HL-60 (cell line): ENCODE measurements around the gene PCNX2.

Experiments used
- DNase-seq, 2 experiments: peaks; one replicate each; pipeline ENCODE4 v3.0.0-alpha.2; 2010 to 2020; ENCODE audit warnings: low read depth in 1 of 2, low spot score in 1 of 2
- H3K27ac ChIP-seq: fragments of 250-450 bp; sonication (Bioruptor Pico); replicated peaks from 2 replicates; pipeline ENCODE4 v1.5.1; 2020; ENCODE audit warnings: mild to moderate bottlenecking, moderate library complexity
- H3K27me3 ChIP-seq: fragments of 250-450 bp; sonication (Bioruptor Pico); 2 replicates; pipeline ENCODE4 v1.5.1; 2021; ENCODE audit warnings: mild to moderate bottlenecking, moderate library complexity; ENCODE audit not compliant: insufficient read depth, poor library complexity, severe bottlenecking
- H3K4me3 ChIP-seq: replicated peaks from 2 replicates; pipeline ENCODE4 v1.5.1; 2011; ENCODE audit warnings: mild to moderate bottlenecking, control low read depth, low read length; ENCODE audit not compliant: insufficient read depth
- CTCF ChIP-seq: IDR thresholded peaks from one replicate; pipeline ENCODE4 v1.5.1; 2011; ENCODE audit warnings: low read length, control low read depth, inconsistent platforms; ENCODE audit not compliant: insufficient read depth
- GABPA ChIP-seq: IDR thresholded peaks from 2 replicates; pipeline ENCODE4 v1.6.1; 2012; ENCODE audit warnings: low read depth
- POLR2AphosphoS5 ChIP-seq: IDR thresholded peaks from 2 replicates; pipeline ENCODE4 v1.6.1; 2012; ENCODE audit warnings: low read depth
- SPI1 ChIP-seq: IDR thresholded peaks from 2 replicates; pipeline ENCODE4 v1.6.1; 2012; ENCODE audit warnings: low read depth, mild to moderate bottlenecking, borderline replicate concordance
- TF ChIP-seq, protein P1 (sequence below): IDR thresholded peaks from 2 replicates; pipeline ENCODE4 v1.6.1; 2012; ENCODE audit warnings: low read depth; ENCODE audit not compliant: insufficient replicate concordance

PCNX2 gene

DNA sequence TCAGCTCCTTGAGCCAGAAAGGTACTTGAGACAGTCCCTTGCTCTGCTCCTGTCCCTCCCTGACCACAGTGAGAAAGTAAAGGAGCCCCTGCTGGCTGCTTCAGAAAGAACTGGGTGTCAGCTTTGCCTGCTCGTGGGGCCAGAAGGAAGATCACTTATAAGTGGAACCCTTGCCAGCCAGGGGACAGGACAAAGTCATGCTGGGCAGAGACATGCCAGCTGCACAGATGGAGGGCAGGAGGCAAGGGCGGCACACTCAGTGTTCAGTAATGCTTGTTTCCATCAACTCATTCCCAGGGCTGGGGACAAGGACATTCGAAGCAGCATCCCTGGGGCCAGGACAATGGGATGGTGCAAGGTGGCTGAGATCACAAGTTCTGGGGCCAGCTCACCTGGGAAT lies 303.3 kb downstream of the PCNX2 start:
- no peak for DNase-seq
- no peak overlapping the region for H3K4me3 ChIP-seq
- H3K27ac ChIP-seq = no peak overlapping the region
- TF ChIP-seq POLR2AphosphoS5 = no peak
- no peak for TF ChIP-seq GABPA
- no peak for TF ChIP-seq SPI1
- TF ChIP-seq, protein P1, sequence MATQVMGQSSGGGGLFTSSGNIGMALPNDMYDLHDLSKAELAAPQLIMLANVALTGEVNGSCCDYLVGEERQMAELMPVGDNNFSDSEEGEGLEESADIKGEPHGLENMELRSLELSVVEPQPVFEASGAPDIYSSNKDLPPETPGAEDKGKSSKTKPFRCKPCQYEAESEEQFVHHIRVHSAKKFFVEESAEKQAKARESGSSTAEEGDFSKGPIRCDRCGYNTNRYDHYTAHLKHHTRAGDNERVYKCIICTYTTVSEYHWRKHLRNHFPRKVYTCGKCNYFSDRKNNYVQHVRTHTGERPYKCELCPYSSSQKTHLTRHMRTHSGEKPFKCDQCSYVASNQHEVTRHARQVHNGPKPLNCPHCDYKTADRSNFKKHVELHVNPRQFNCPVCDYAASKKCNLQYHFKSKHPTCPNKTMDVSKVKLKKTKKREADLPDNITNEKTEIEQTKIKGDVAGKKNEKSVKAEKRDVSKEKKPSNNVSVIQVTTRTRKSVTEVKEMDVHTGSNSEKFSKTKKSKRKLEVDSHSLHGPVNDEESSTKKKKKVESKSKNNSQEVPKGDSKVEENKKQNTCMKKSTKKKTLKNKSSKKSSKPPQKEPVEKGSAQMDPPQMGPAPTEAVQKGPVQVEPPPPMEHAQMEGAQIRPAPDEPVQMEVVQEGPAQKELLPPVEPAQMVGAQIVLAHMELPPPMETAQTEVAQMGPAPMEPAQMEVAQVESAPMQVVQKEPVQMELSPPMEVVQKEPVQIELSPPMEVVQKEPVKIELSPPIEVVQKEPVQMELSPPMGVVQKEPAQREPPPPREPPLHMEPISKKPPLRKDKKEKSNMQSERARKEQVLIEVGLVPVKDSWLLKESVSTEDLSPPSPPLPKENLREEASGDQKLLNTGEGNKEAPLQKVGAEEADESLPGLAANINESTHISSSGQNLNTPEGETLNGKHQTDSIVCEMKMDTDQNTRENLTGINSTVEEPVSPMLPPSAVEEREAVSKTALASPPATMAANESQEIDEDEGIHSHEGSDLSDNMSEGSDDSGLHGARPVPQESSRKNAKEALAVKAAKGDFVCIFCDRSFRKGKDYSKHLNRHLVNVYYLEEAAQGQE = no peak
- TF ChIP-seq CTCF = no peak
- no peaks in the 10 kb centered on the region for H3K27me3 ChIP-seq

DNA sequence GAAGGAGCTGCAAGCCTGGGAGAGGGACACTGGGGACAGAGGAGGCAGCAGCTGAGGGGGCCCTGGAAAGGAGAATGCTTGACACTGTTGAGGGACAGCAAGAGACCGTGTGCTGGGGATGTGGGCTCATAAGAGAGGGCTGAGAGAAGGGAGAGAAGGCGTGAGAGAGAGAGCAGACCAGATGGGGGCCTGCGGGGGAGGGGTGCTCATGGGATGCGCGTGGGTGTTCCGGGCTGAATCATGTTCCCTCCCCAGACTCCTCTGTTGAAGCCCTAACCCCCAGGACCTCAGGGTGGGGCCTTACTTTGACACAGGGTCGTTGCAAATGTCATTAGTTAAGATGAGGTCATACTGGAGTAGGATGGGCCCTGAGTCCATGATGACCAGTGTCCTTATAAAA lies 304.3 kb downstream of the PCNX2 start:
- Histone ChIP-seq H3K27me3 (no peaks in the 10 kb centered on the region), H3K4me3 (no peak overlapping the region), H3K27ac (no peak overlapping the region)
- DNase-seq = no peak
- no peak for TF ChIP-seq GABPA
- no peak for TF ChIP-seq SPI1
- TF ChIP-seq CTCF = no peak
- TF ChIP-seq POLR2AphosphoS5 = no peak
- TF ChIP-seq, protein P1 = no peak

DNA sequence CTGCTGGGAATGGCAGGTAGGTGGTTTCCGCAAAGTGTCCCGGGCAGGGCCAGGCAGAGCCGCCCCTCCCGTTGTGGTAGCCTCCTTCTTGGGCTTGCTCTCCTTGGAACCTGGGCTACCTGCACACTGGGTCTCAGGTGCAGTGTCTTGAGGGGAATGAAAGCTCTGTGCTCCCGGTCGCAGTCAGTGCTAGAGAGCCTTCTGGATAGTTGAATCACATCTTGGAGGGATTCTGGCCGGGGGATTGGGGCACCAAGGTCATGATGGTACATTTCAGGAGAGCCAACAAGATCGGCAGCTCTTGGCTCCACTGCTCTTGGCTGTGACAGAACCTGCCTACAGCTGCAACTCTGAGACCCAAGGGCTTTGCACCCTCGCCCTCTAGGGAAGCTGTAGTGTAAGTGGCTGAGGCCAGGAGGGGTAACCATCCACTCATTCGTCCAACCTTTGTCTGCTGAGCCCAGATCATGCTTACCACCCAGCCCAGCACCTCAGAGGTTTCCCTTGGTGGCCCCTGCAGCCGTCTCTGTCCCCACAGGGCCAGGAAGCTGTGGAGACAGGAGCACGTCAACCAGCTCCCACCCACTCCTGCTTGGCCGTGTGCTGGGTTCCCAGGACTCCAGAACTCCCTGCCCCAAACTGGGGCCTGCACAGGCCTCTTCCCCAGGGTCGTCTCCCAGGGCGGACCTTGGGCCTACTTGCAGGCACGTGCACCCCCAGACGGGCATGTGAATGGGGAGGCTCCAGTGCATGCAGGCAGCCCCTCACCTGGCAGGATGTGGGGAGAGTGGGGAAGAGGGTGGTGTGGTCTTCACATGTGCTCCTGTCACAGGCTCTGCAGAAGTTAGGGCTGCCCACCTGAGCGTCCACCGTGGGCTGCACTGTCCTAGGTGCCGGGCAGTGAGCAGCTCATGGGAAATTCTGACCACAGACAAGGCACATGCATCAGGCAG lies 305.1 kb downstream of the PCNX2 start:
- Histone ChIP-seq H3K27me3 (no peaks in the 10 kb centered on the region), H3K4me3 (no peak overlapping the region), H3K27ac (no peak overlapping the region)
- TF ChIP-seq GABPA = no peak
- no peak for TF ChIP-seq POLR2AphosphoS5
- TF ChIP-seq SPI1 = no peak
- TF ChIP-seq, protein P1 = no peak
- TF ChIP-seq CTCF = no peak
- DNase-seq = no peak
